WTC11 (cell line): ENCODE measurements around the gene MTA3.

Source experiments
- CREM ChIP-seq: sonication (generic); formaldehyde crosslinking; IDR thresholded peaks from 2 replicates; pipeline ENCODE4 v1.8.1; 2022; ENCODE audit warnings: mild to moderate bottlenecking, missing genetic modification reagents, moderate library complexity
- CTCF ChIP-seq: fragments of 200-600 bp; IDR thresholded peaks from 2 replicates; pipeline ENCODE4 v1.8.0; 2022; ENCODE audit warnings: antibody characterized with exemption
- JUN ChIP-seq: sonication (generic); formaldehyde crosslinking; IDR thresholded peaks from 2 replicates; pipeline ENCODE4 v1.8.0; 2023; ENCODE audit warnings: mild to moderate bottlenecking, missing genetic modification reagents
- TCF7 ChIP-seq: sonication (generic); formaldehyde crosslinking; IDR thresholded peaks from 2 replicates; pipeline ENCODE4 v1.8.0; 2022; ENCODE audit warnings: mild to moderate bottlenecking, low read depth, missing genetic modification reagents, moderate library complexity
- TEAD4 ChIP-seq: sonication (generic); formaldehyde crosslinking; IDR thresholded peaks from 2 replicates; pipeline ENCODE4 v1.8.0; 2022; ENCODE audit warnings: mild to moderate bottlenecking, missing genetic modification reagents
- USF1 ChIP-seq: sonication (generic); formaldehyde crosslinking; IDR thresholded peaks from 2 replicates; pipeline ENCODE4 v1.8.0; 2022; ENCODE audit warnings: mild to moderate bottlenecking, missing genetic modification reagents
- ZNF425 ChIP-seq: fragments of 250-450 bp; sonication (Bioruptor Pico); conservative IDR thresholded peaks from 2 replicates; pipeline ENCODE4 v1.9.0; 2021; ENCODE audit warnings: mild to moderate bottlenecking

- TF ChIP-seq TCF7 (CRISPR knock-in tag), result no peak
- TF ChIP-seq ZNF425 (CRISPR knock-in tag), result no peak
- no peak for TF ChIP-seq CTCF
- no peak for TF ChIP-seq USF1 (CRISPR knock-in tag)
- no peak for TF ChIP-seq TEAD4 (CRISPR knock-in tag)
- no peak for TF ChIP-seq CREM (CRISPR knock-in tag)
- TF ChIP-seq JUN (CRISPR knock-in tag), result no peak
Measured at GRCh38 chr2:42713920-42714319, 145.5 kb downstream of the MTA3 start.
